Lower leg skin (tissue), 3 donors: ENCODE measurements around the gene HCST.

ENCODE experiments used
- POLR2A ChIP-seq, 2 donors: fragments of 450-650 bp; IDR thresholded peaks; one replicate each; pipeline ENCODE4 v1.6.1; 2016 to 2017; ENCODE audit warnings: antibody characterized with exemption in 2 of 2, mild to moderate bottlenecking in 1 of 2, moderate library complexity in 1 of 2
- TF ChIP-seq, protein P1 (sequence below), 3 donors: fragments of 450-650 bp; IDR thresholded peaks; one replicate each; pipeline ENCODE4 v1.5.1; 2016; ENCODE audit warnings: antibody characterized with exemption in 3 of 3, mild to moderate bottlenecking in 3 of 3, moderate library complexity in 2 of 3

DNA sequence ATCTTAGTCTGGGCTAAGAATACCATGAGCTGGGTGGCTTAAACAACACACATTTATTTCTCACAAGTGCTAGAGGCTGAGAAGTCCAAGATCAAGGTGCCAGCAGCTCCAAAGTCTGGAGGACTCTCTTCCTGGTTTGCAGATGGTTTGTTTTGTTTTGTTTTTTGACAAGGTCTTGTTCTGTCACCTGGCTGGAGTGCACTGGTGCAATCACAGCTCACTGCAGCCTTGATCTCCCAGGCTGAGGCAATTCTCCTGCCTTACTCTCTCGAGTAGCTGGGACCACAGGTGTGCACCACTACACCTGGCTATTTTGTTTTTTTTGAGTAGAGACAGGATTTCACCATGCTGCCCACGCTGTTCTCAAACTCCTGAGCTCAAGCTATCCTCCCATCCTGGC, 18.4 kb upstream of the HCST start:
- TF ChIP-seq, protein P1, sequence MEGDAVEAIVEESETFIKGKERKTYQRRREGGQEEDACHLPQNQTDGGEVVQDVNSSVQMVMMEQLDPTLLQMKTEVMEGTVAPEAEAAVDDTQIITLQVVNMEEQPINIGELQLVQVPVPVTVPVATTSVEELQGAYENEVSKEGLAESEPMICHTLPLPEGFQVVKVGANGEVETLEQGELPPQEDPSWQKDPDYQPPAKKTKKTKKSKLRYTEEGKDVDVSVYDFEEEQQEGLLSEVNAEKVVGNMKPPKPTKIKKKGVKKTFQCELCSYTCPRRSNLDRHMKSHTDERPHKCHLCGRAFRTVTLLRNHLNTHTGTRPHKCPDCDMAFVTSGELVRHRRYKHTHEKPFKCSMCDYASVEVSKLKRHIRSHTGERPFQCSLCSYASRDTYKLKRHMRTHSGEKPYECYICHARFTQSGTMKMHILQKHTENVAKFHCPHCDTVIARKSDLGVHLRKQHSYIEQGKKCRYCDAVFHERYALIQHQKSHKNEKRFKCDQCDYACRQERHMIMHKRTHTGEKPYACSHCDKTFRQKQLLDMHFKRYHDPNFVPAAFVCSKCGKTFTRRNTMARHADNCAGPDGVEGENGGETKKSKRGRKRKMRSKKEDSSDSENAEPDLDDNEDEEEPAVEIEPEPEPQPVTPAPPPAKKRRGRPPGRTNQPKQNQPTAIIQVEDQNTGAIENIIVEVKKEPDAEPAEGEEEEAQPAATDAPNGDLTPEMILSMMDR (IDR thresholded peaks at IDR 0.05): no peak
- TF ChIP-seq POLR2A (IDR thresholded peaks at IDR 0.05): no peak
